Uterus (tissue), 2 donors: ENCODE results near the gene CASTOR1.

Experiments
- CTCF ChIP-seq, 4 experiments: fragments of 200-600 bp in 2 of 4; fragments of 450-650 bp in 2 of 4; sonication (generic) in 2 of 4; IDR thresholded peaks; one replicate each; pipeline ENCODE4 v1.5.1; 2016 to 2019; ENCODE audit warnings: antibody characterized with exemption in 4 of 4, mild to moderate bottlenecking in 2 of 4, moderate library complexity in 1 of 4
- POLR2A ChIP-seq, 2 donors: fragments of 450-650 bp; IDR thresholded peaks; one replicate each; pipeline ENCODE4 v1.6.1; 2016; ENCODE audit warnings: antibody characterized with exemption in 2 of 2, mild to moderate bottlenecking in 1 of 2, moderate library complexity in 1 of 2

DNA sequence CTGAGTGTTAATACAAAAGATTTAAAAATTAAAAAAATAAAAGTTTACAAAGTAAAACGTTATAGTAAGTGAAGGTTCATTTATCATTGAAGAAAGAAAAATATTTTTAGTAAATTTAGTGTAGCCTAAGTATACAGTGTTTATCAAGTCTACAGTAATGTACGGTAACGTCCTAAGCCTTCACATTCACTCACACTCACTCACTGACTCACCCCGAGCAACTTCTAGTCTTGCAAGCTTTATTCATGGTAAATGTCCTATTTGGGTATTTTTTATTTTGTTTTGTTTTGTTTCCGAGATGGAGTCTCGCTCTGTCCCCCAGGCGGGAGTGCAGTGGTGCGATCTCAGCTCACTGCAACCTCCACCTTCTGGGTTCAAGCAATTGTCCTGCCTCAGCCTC is 8.8 kb downstream of the CASTOR1 start:
- TF ChIP-seq CTCF (IDR thresholded peaks at IDR 0.05) (no peak), POLR2A (IDR thresholded peaks at IDR 0.05) (no peak)
